H1 (cell line): ENCODE measurements around the gene PHKA2. TPM values are rescaled to one million over a fixed set of nuclear protein-coding genes. Genes with fewer than 3 reads are reported as not detected.

ENCODE experiments used
- CTCF ChIA-PET: fragments of 300-600 bp; sonication (Branson Sonifier 250); formaldehyde crosslinking; loops from one replicate; lab custom pipeline; 2021; ENCODE audit not compliant: partially characterized antibody; lab: Charles Lee
- POLR2A ChIA-PET: fragments of 300-600 bp; sonication (Branson Sonifier 250); formaldehyde crosslinking; loops from one replicate; lab custom pipeline; 2021; ENCODE audit warnings: inconsistent platforms; ENCODE audit not compliant: partially characterized antibody; lab: Charles Lee
- DNase-seq, 2 experiments: peaks; one replicate each; pipeline versions ENCODE4 v3.0.0 to v3.0.0-alpha.2; 2010 to 2022; ENCODE audit warnings: low spot score in 2 of 2, low read depth in 1 of 2, mixed read lengths in 1 of 2
- FAIRE-seq: peaks from 2 replicates; lab custom pipeline; 2011; peaks lifted over from hg19 to GRCh38; lab: Jason Lieb, UNC
- H2AFZ ChIP-seq: 2 replicates; pipeline ENCODE4 v1.8.1; 2012; ENCODE audit warnings: low read length, inconsistent platforms
- H2AK5ac ChIP-seq: 2 replicates; pipeline ENCODE4 v1.6.1; 2013; ENCODE audit warnings: low read depth, low read length
- H2BK120ac ChIP-seq: replicated peaks from 2 replicates; pipeline ENCODE3; 2013; ENCODE audit warnings: low read depth, low read length, inconsistent platforms
- H2BK12ac ChIP-seq: 2 replicates; pipeline ENCODE4 v1.6.1; 2013; ENCODE audit warnings: low read depth, low read length
- H2BK15ac ChIP-seq: 2 replicates; pipeline ENCODE4 v1.6.1; 2013; ENCODE audit warnings: low read length
- H2BK20ac ChIP-seq: 2 replicates; pipeline ENCODE4 v1.6.1; 2013; ENCODE audit warnings: low read length
- H2BK5ac ChIP-seq: 2 replicates; pipeline ENCODE4 v1.6.1; 2013; ENCODE audit warnings: low read depth, low read length
- H3K14ac ChIP-seq: 2 replicates; pipeline ENCODE4 v1.6.1; 2013; ENCODE audit warnings: inconsistent platforms; ENCODE audit not compliant: insufficient read length
- H3K18ac ChIP-seq: 2 replicates; pipeline ENCODE4 v1.6.1; 2013; ENCODE audit warnings: low read length; ENCODE audit errors: extremely low read depth
- H3K23ac ChIP-seq: 2 replicates; pipeline ENCODE4 v1.6.1; 2013; ENCODE audit warnings: inconsistent platforms; ENCODE audit not compliant: insufficient read length
- H3K23me2 ChIP-seq: 2 replicates; pipeline ENCODE4 v1.6.1; 2013; ENCODE audit warnings: low read depth, low read length
- H3K27ac ChIP-seq: 2 replicates; pipeline ENCODE4 v1.6.1; 2011; ENCODE audit warnings: low read depth, low read length, inconsistent platforms
- H3K27me3 ChIP-seq, 4 experiments: replicated peaks in 1 of 4; 1 replicate in 1 of 4; 2 replicates in 3 of 4; pipeline versions ENCODE4 v1.6.1 to v1.8.1; 2011 to 2013; ENCODE audit warnings: low read length in 3 of 4, mild to moderate bottlenecking in 3 of 4, inconsistent platforms in 2 of 4, mixed read lengths in 2 of 4, moderate library complexity in 1 of 4; ENCODE audit not compliant: control insufficient read depth in 3 of 4, insufficient read depth in 3 of 4; ENCODE audit errors: extremely low read depth in 1 of 4
- H3K36me3 ChIP-seq, 4 experiments: 2 replicates each; pipeline versions ENCODE4 v1.6.1 to v1.8.1; 2011 to 2013; ENCODE audit warnings: mild to moderate bottlenecking in 4 of 4, low read length in 3 of 4, moderate library complexity in 2 of 4, control low read depth in 1 of 4, inconsistent platforms in 1 of 4; ENCODE audit not compliant: insufficient read depth in 4 of 4, control insufficient read depth in 2 of 4
- H3K4ac ChIP-seq: replicated peaks from 2 replicates; pipeline ENCODE3; 2013; ENCODE audit warnings: low read length, low read depth, mixed read lengths, inconsistent platforms; ENCODE audit not compliant: insufficient read length
- H3K4me1 ChIP-seq, 4 experiments: replicated peaks in 1 of 4; 1 replicate in 1 of 4; 2 replicates in 3 of 4; pipeline versions ENCODE4 v1.6.1 to v1.8.1; 2011 to 2013; ENCODE audit warnings: low read length in 3 of 4, inconsistent platforms in 2 of 4, mixed read lengths in 1 of 4; ENCODE audit not compliant: insufficient read depth in 4 of 4, control insufficient read depth in 3 of 4
- H3K4me2 ChIP-seq, 2 experiments: 2 replicates each; pipeline versions ENCODE4 v1.6.1 to v1.8.1; 2011 to 2013; ENCODE audit warnings: low read depth in 2 of 2, low read length in 2 of 2, control low read depth in 1 of 2, inconsistent platforms in 1 of 2, mild to moderate bottlenecking in 1 of 2; ENCODE audit not compliant: insufficient read depth in 1 of 2
- H3K4me3 ChIP-seq, 4 experiments: fragments of 200-600, 300-600 bp in 1 of 4; sonication (generic), shearing (Covaris generic), sonication (Bioruptor Twin) in 1 of 4; 2 replicates each; pipeline versions ENCODE4 v1.5.1 to v1.8.1; 2011 to 2016; ENCODE audit warnings: low read length in 4 of 4, low read depth in 3 of 4, control low read depth in 2 of 4, inconsistent platforms in 2 of 4, mild to moderate bottlenecking in 2 of 4, mixed read lengths in 1 of 4, moderate library complexity in 1 of 4; ENCODE audit not compliant: insufficient read depth in 2 of 4; ENCODE audit errors: extremely low read depth in 1 of 4
- H3K56ac ChIP-seq: replicated peaks from 2 replicates; pipeline ENCODE3; 2013; ENCODE audit warnings: low read depth, mild to moderate bottlenecking, mixed read lengths, low read length, inconsistent platforms; ENCODE audit not compliant: insufficient read length
- H3K79me1 ChIP-seq: 2 replicates; pipeline ENCODE4 v1.6.1; 2013; ENCODE audit warnings: low read depth, low read length, control low read depth
- H3K79me2 ChIP-seq, 2 experiments: 2 replicates each; pipeline versions ENCODE4 v1.6.1 to v1.8.1; 2012 to 2013; ENCODE audit warnings: low read length in 2 of 2, mild to moderate bottlenecking in 2 of 2, inconsistent platforms in 1 of 2; ENCODE audit not compliant: insufficient read depth in 2 of 2, control insufficient read depth in 1 of 2
- H3K9ac ChIP-seq, 4 experiments: replicated peaks in 1 of 4; 1 replicate in 1 of 4; 2 replicates in 3 of 4; pipeline versions ENCODE4 v1.6.1 to v1.8.1; 2011 to 2013; ENCODE audit warnings: low read depth in 3 of 4, low read length in 3 of 4, control low read depth in 2 of 4, mild to moderate bottlenecking in 2 of 4, moderate library complexity in 2 of 4, inconsistent platforms in 1 of 4; ENCODE audit errors: extremely low read depth in 1 of 4
- H3K9me3 ChIP-seq, 2 experiments: 2 replicates each; pipeline versions ENCODE4 v1.6.1 to v1.8.1; 2012 to 2013; ENCODE audit warnings: mild to moderate bottlenecking in 2 of 2, moderate library complexity in 2 of 2, control low read depth in 1 of 2, inconsistent platforms in 1 of 2, low read depth in 1 of 2, low read length in 1 of 2, mixed read lengths in 1 of 2; ENCODE audit not compliant: insufficient read depth in 2 of 2
- H4K20me1 ChIP-seq, 2 experiments: replicated peaks in 1 of 2; 2 replicates each; pipeline versions ENCODE3 to v1.8.1; 2011 to 2013; ENCODE audit warnings: inconsistent platforms in 2 of 2, low read length in 2 of 2, mild to moderate bottlenecking in 1 of 2; ENCODE audit not compliant: insufficient read depth in 2 of 2, control insufficient read depth in 1 of 2
- H4K5ac ChIP-seq: 2 replicates; pipeline ENCODE4 v1.6.1; 2013; ENCODE audit warnings: low read length, low read depth, mixed read lengths, inconsistent platforms; ENCODE audit not compliant: insufficient read length
- H4K8ac ChIP-seq: 2 replicates; pipeline ENCODE4 v1.8.0; 2013; ENCODE audit warnings: mild to moderate bottlenecking, moderate library complexity, low read length, inconsistent platforms; ENCODE audit not compliant: insufficient read depth; ENCODE audit errors: extremely low read depth
- H4K91ac ChIP-seq: replicated peaks from 2 replicates; pipeline ENCODE3; 2013; ENCODE audit warnings: low read length, mixed read lengths, inconsistent platforms; ENCODE audit not compliant: insufficient read length
- CREB1 ChIP-seq: IDR thresholded peaks from 2 replicates; pipeline ENCODE4 v1.6.1; 2012; ENCODE audit warnings: inconsistent platforms
- HDAC2 ChIP-seq, 2 experiments: fragments of 300-600 bp in 1 of 2; sonication (generic) in 1 of 2; IDR thresholded peaks; 2 replicates each; pipeline ENCODE4 v1.6.1; 2011 to 2012; ENCODE audit warnings: low read depth in 2 of 2, low read length in 2 of 2, mild to moderate bottlenecking in 2 of 2, moderate library complexity in 2 of 2, borderline replicate concordance in 1 of 2, inconsistent platforms in 1 of 2
- KDM1A ChIP-seq: fragments of 200-600, 300-600 bp; sonication (generic); IDR thresholded peaks from 2 replicates; pipeline ENCODE4 v1.7.1; 2016; ENCODE audit warnings: mild to moderate bottlenecking, low read length, borderline replicate concordance
- KDM4A ChIP-seq: IDR thresholded peaks from one replicate; pipeline ENCODE4 v1.7.1; 2012; ENCODE audit warnings: low read depth, mild to moderate bottlenecking, moderate library complexity, low read length, inconsistent platforms; ENCODE audit not compliant: severe bottlenecking
- NANOG ChIP-seq: IDR thresholded peaks from 2 replicates; pipeline ENCODE4 v1.6.1; 2011; ENCODE audit warnings: low read length, low read depth, mild to moderate bottlenecking, inconsistent platforms; ENCODE audit not compliant: insufficient read depth, poor library complexity, severe bottlenecking
- SP1 ChIP-seq: IDR thresholded peaks from 2 replicates; pipeline ENCODE4 v1.6.1; 2011; ENCODE audit warnings: low read depth, low read length
- SP4 ChIP-seq: IDR thresholded peaks from 2 replicates; pipeline ENCODE4 v1.6.1; 2012; ENCODE audit warnings: low read length, inconsistent platforms
- YY1 ChIP-seq: IDR thresholded peaks from 2 replicates; pipeline ENCODE4 v1.6.1; 2011; ENCODE audit warnings: low read depth, mild to moderate bottlenecking, low read length
- WGBS, 2 experiments: shearing (Covaris generic) in 1 of 2; methylation state at CpG; one replicate each; pipeline versions ENCODE4 v1.1.6 to v1.1.7; 2013 to 2015; ENCODE audit warnings: low lambda C conversion rate in 2 of 2, mixed read lengths in 2 of 2, inconsistent platforms in 1 of 2, low coverage in 1 of 2, missing lambda C conversion rate in 1 of 2; ENCODE audit not compliant: insufficient replicate concordance in 2 of 2, insufficient coverage in 1 of 2, insufficient read length in 1 of 2; ENCODE audit errors: extremely low coverage in 1 of 2, missing lambda C conversion rate in 1 of 2; 5-methylcytosine and 5-hydroxymethylcytosine counted together
- polyA plus RNA-seq, 7 experiments: library from polyadenylated mRNA; depleted of rRNA in 3 of 7; stranded (reverse) in 5 of 7; unstranded in 2 of 7; fragments of >200 nt in 5 of 7; fragments of 200-250 nt in 2 of 7; gene quantifications; 1 replicate in 5 of 7; 2 replicates in 1 of 7; 4 replicates in 1 of 7; pipeline versions ENCODE4 v1.2.1 to v1.2.3, GENCODE V29; 2011 to 2013; ENCODE audit warnings: missing spikeins in 2 of 7, mixed read lengths in 2 of 7
- total RNA-seq: library from RNA; stranded (reverse); fragmentation: NEBNext Ultra II Directional; extraction: Animal tissue kit (Norgen Biotek cat#: 25700); gene quantifications from 2 replicates; pipeline ENCODE4 v1.2.1, GENCODE V29; 2021

Gene PHKA2
- total and polyA plus RNA-seq, 2 of the 8 experiments (the other 6 are each of a cell fraction or from before 2014, with no cell fraction given) = 28.1 to 35.8 TPM

- no peaks in the 10 kb centered on the region for H3K9me3 ChIP-seq
- H2BK120ac ChIP-seq = no peak overlapping the region
- 94% methylated on average over 7 of the region's 27 CpGs; no CpG with 5 or more reads in 1 of the 2 experiments for WGBS, 2 experiments
- H4K91ac ChIP-seq = no peak overlapping the region
- no peak overlapping the region for H3K4me3 ChIP-seq
- H2BK12ac ChIP-seq = no peak overlapping the region
- no peak overlapping the region for H4K8ac ChIP-seq
- no peak for TF ChIP-seq HDAC2 (IDR thresholded peaks at IDR 0.05; ENCODE audit: borderline replicate concordance in 1 of 2, low read depth in 2 of 2, low read length in 2 of 2)
- no peak for TF ChIP-seq SP1
- TF ChIP-seq KDM4A = no peak
- no peak for TF ChIP-seq CREB1
- TF ChIP-seq YY1 = no peak
- no peak for TF ChIP-seq NANOG
- no peak for TF ChIP-seq KDM1A
- TF ChIP-seq SP4 = no peak
- no peak for FAIRE-seq
- H2AK5ac ChIP-seq = no peak overlapping the region
- ChIA-PET POLR2A (no interaction called here), CTCF (interaction anchor here (0.8 kb wide), 1 partner anchor 10 kb away, joined by 3 read pairs; no protein-coding TSS in a partner anchor)
- H3K4me2 ChIP-seq = no peak overlapping the region
- H3K4ac ChIP-seq = no peak overlapping the region
- H3K23ac ChIP-seq = no peak overlapping the region
- H3K79me1 ChIP-seq = no peaks in the 10 kb centered on the region
- no peaks in the 10 kb centered on the region; a peak in 1 of 7 replicates for H3K4me1 ChIP-seq
- no peak overlapping the region for H3K14ac ChIP-seq
- no peak overlapping the region for H2BK20ac ChIP-seq
- H3K23me2 ChIP-seq = no peaks in the 10 kb centered on the region
- H2BK15ac ChIP-seq = no peak overlapping the region
- no peak overlapping the region for H2BK5ac ChIP-seq
- H3K79me2 ChIP-seq = no peaks in the 10 kb centered on the region
- no peak overlapping the region for H3K9ac ChIP-seq
- H4K5ac ChIP-seq = no peak overlapping the region
- H4K20me1 ChIP-seq = no peaks in the 10 kb centered on the region
- H3K18ac ChIP-seq = no peak overlapping the region
- no peak overlapping the region for H2AFZ ChIP-seq
- DNase-seq = no peak
- no peaks in the 10 kb centered on the region for H3K36me3 ChIP-seq
- H3K56ac ChIP-seq = no peak overlapping the region
- H3K27me3 ChIP-seq = no peaks in the 10 kb centered on the region
- H3K27ac ChIP-seq = no peak overlapping the region
Measured at GRCh38 chrX:18873189-18873791, 110.6 kb downstream of the PHKA2 start.
